Heart left ventricle (tissue), 16 donors: ENCODE measurements around the gene FOXD4L1. TPM values are rescaled to one million over a fixed set of nuclear protein-coding genes. Genes with fewer than 3 reads are reported as not detected.
"Not testable (repeated sequence)": the region's sequence is repeated elsewhere in the genome, so short reads cannot be mapped to it uniquely, and the experiment has no call there.

Experiments
- ATAC-seq, 4 donors: fragments of 200-7000 bp; cut with Tn5 transposase; one replicate each; pipeline ENCODE4 v1.9.1; 2020 to 2022; ENCODE audit warnings: moderate library complexity in 4 of 4, mild to moderate bottlenecking in 3 of 4, moderate number of reproducible peaks in 1 of 4
- DNase-seq, 5 donors: peaks; one replicate each; pipeline ENCODE4 v3.0.0-alpha.2; 2020
- H3K27ac ChIP-seq, 12 donors: fragments of 200-600 bp; sonication (generic) in 4 of 12; one replicate each; pipeline versions ENCODE4 v1.5.0 to v1.8.0; 2016 to 2022; ENCODE audit warnings: mild to moderate bottlenecking in 2 of 12
- H3K27me3 ChIP-seq, 9 donors: fragments of 200-600 bp; sonication (generic) in 2 of 9; one replicate each; pipeline versions ENCODE4 v1.5.1 to v1.8.0; 2016 to 2022; ENCODE audit warnings: mild to moderate bottlenecking in 3 of 9
- H3K36me3 ChIP-seq, 9 donors: fragments of 200-600 bp; sonication (generic) in 2 of 9; one replicate each; pipeline versions ENCODE4 v1.5.0 to v1.8.0; 2018 to 2022; ENCODE audit warnings: mild to moderate bottlenecking in 2 of 9
- H3K4me1 ChIP-seq, 12 donors: fragments of 200-600 bp; sonication (generic) in 4 of 12; one replicate each; pipeline versions ENCODE4 v1.5.0 to v1.8.0; 2016 to 2022; ENCODE audit warnings: mild to moderate bottlenecking in 3 of 12
- H3K4me3 ChIP-seq, 12 donors: fragments of 200-600 bp; sonication (generic) in 4 of 12; one replicate each; pipeline versions ENCODE4 v1.5.0 to v1.8.0; 2017 to 2022; ENCODE audit warnings: mild to moderate bottlenecking in 9 of 12, moderate library complexity in 4 of 12
- H3K9me3 ChIP-seq, 12 donors: fragments of 200-600 bp; sonication (generic) in 4 of 12; one replicate each; pipeline versions ENCODE4 v1.5.0 to v1.8.0; 2016 to 2022; ENCODE audit warnings: mild to moderate bottlenecking in 1 of 12
- WGBS, 4 donors: extraction: QIAGEN DNeasy Blood & Tissue Kit in 2 of 4; methylation state at CpG; one replicate each; pipeline versions ENCODE4 v1.1.5 to v1.1.7; 2013 to 2018; 5-methylcytosine and 5-hydroxymethylcytosine counted together
- intact Hi-C, 10 donors: fragments of 100-400 bp; cut with DNase I; formaldehyde crosslinking; loops; one replicate each; pipeline versions ENCODE4 v1.11.1 to v1.14.2; 2022
- polyA plus RNA-seq, 2 donors: library from polyadenylated mRNA; stranded (reverse); fragments of 200-250 nt; gene quantifications; one replicate each; pipeline ENCODE4 v1.2.3, GENCODE V29; 2013
- total RNA-seq, 9 donors: library from RNA; depleted of rRNA in 2 of 9; stranded (reverse); fragments of >200 nt in 2 of 9; fragmentation: NEBNext Ultra II Directional in 3 of 9; extraction: Animal tissue kit (Norgen Biotek cat#: 25700) in 3 of 9; gene quantifications; one replicate each; pipeline versions ENCODE4 v1.1.0 to v1.2.4, GENCODE V29; 2016 to 2023
- donor health status: ischemic (EF 13 %, LVEDD 7.1; RV severe dilation, severe dysfunction).
- donor health status: healthy with polysubstance abuse.
- donor health status: DM: no; HTN: yes; CAD: no.
- donor health status: DM: no; HTN: no; CAD: no.
- donor health status: ischemic (EF 25% LVEDD 6.9; RV normal size, moderate dysfunction).
- donor health status: ischemic (EF 25% LVEDD 5.7; RV mildly dilated, moderate dysfunction).
- donor health status: healthy.
- donor health status: DM: yes; HTN: yes; CAD: no.
- donor health status: ischemic (EF 35%, LVEDD 5.7; RV mildly dilated, moderate dysfunction).
- donor health status: nonischemic (EF 11% LVEDD 7.7; RV severe dilation, severe dysfunction).
- donor health status: DM: yes; HTN: yes; CAD: no.
- donor health status: PGD.
- donor health status: ischemic (EF 29% LVEDD 5.4; RV normal size, mild dysfunction).
- donor health status: nonischemic (EF 23%, LVEDD 6.1; RV moderate dilation, normal function).

FOXD4L1 gene
- total and polyA plus RNA-seq, 11 donors, result 0.08 to 0.10 (median 0.09) TPM; not detected in 8

- DNase-seq, result peak in 4 of 5 donors; percentile 29 to 75 (median 38)
- intact Hi-C loops, H3K27ac ChIP-seq, H3K36me3 ChIP-seq, H3K9me3 ChIP-seq: not testable (repeated sequence)
- H3K4me3 ChIP-seq, result peak overlapping the region; percentile 32 to 62 (median 48)
- peaks cover 0 to 22% (median 10%) of the 10 kb centered on the region in 12 donors for H3K4me1 ChIP-seq
- peak in 3 of 4 donors; percentile 67 to 80 (median 80) for ATAC-seq
- WGBS, 4 donors, result 0 to 1% (median 0%) methylated on average over 24 to 116 of the region's 116 CpGs; no CpG with 5 or more reads in 1 of the 4 donors
- H3K27me3 ChIP-seq, result peaks cover 5 to 81% (median 46%) of the 10 kb centered on the region in 9 donors
These were observed 4.9 kb downstream of the FOXD4L1 start for GRCh38 chr2:113503094-113504042.

- WGBS, 4 donors, result 6 to 8% (median 7%) methylated on average over 9 to 23 of the region's 23 CpGs; no CpG with 5 or more reads in 1 of the 4 donors
- H3K36me3 ChIP-seq, intact Hi-C loops, H3K27ac ChIP-seq, DNase-seq, H3K9me3 ChIP-seq, ATAC-seq: not testable (repeated sequence)
- peak overlapping the region in 7 of 12 donors; percentile 41 to 62 (median 51) for H3K4me3 ChIP-seq
- H3K4me1 ChIP-seq, result peaks cover 0 to 22% (median 10%) of the 10 kb centered on the region in 12 donors
- H3K27me3 ChIP-seq, result peaks cover 5 to 84% (median 49%) of the 10 kb centered on the region in 9 donors
These were observed 5.6 kb downstream of the FOXD4L1 start for GRCh38 chr2:113504081-113504480.

GRCh38 chr2:113507394-113508140, 9.1 kb downstream of the FOXD4L1 start:
- H3K27ac ChIP-seq, H3K4me3 ChIP-seq, H3K9me3 ChIP-seq, DNase-seq, ATAC-seq, intact Hi-C loops, H3K36me3 ChIP-seq: not testable (repeated sequence)
- H3K4me1 ChIP-seq, result peaks cover 0 to 16% (median 5%) of the 10 kb centered on the region in 12 donors
- H3K27me3 ChIP-seq, result peaks cover 5 to 64% (median 37%) of the 10 kb centered on the region in 9 donors
- 21 to 33% (median 21%) methylated on average over 8 to 13 of the region's 14 CpGs for WGBS, 4 donors

- 33 to 54% (median 39%) methylated on average over 10 to 11 of the region's 11 CpGs for WGBS, 4 donors
- peaks cover 5 to 58% (median 31%) of the 10 kb centered on the region in 9 donors for H3K27me3 ChIP-seq
These were observed 9.7 kb downstream of the FOXD4L1 start for GRCh38 chr2:113508187-113508586.

GRCh38 chr2:113510913-113511312, 12.4 kb downstream of the FOXD4L1 start:
- intact Hi-C loops, H3K4me3 ChIP-seq, ATAC-seq, DNase-seq, H3K36me3 ChIP-seq, H3K9me3 ChIP-seq, H3K27ac ChIP-seq, H3K4me1 ChIP-seq: not testable (repeated sequence)
- 51 to 72% (median 63%) methylated on average over 2 to 3 of the region's 3 CpGs; no CpG with 5 or more reads in 1 of the 4 donors for WGBS, 4 donors
- peaks cover 4 to 35% (median 13%) of the 10 kb centered on the region in 9 donors for H3K27me3 ChIP-seq

More at GRCh38 chr2:113508187-113508586, 9.7 kb downstream of the FOXD4L1 start:
- ATAC-seq, H3K9me3 ChIP-seq, H3K36me3 ChIP-seq, intact Hi-C loops, DNase-seq, H3K27ac ChIP-seq, H3K4me3 ChIP-seq: not testable (repeated sequence)
- peaks cover 0 to 10% (median 3%) of the 10 kb centered on the region in 12 donors for H3K4me1 ChIP-seq

GRCh38 chr2:113511859-113512258, 13.4 kb downstream of the FOXD4L1 start:
- H3K36me3 ChIP-seq, DNase-seq, intact Hi-C loops, H3K4me3 ChIP-seq, H3K27ac ChIP-seq, ATAC-seq, H3K9me3 ChIP-seq, H3K4me1 ChIP-seq: not testable (repeated sequence)
- WGBS, 4 donors, result 75 to 82% (median 78%) methylated on average over 14 of the region's 14 CpGs
- peaks cover 4 to 28% (median 13%) of the 10 kb centered on the region in 9 donors for H3K27me3 ChIP-seq

- 69 to 93% (median 87%) methylated on average over 7 to 8 of the region's 8 CpGs for WGBS, 4 donors
- H3K27ac ChIP-seq, H3K4me1 ChIP-seq, H3K4me3 ChIP-seq, DNase-seq, H3K9me3 ChIP-seq, ATAC-seq, H3K27me3 ChIP-seq, H3K36me3 ChIP-seq, intact Hi-C loops: not testable (repeated sequence)
These were observed 17.0 kb downstream of the FOXD4L1 start for GRCh38 chr2:113515457-113515856.

GRCh38 chr2:113515995-113516394, 17.5 kb downstream of the FOXD4L1 start:
- DNase-seq, H3K36me3 ChIP-seq, H3K4me3 ChIP-seq, H3K27me3 ChIP-seq, H3K4me1 ChIP-seq, H3K27ac ChIP-seq, ATAC-seq, intact Hi-C loops, H3K9me3 ChIP-seq: not testable (repeated sequence)
- WGBS, 4 donors, result 82 to 91% (median 88%) methylated on average over 3 of the region's 3 CpGs

GRCh38 chr2:113517025-113517424, 18.6 kb downstream of the FOXD4L1 start:
- H3K27ac ChIP-seq, DNase-seq, H3K27me3 ChIP-seq, H3K36me3 ChIP-seq, H3K9me3 ChIP-seq, H3K4me3 ChIP-seq, ATAC-seq, H3K4me1 ChIP-seq, intact Hi-C loops: not testable (repeated sequence)
- WGBS, 4 donors, result 60 to 70% methylated on average over 1 of the region's 2 CpGs; no CpG with 5 or more reads in 2 of the 4 donors

GRCh38 chr2:113520837-113521236, 22.4 kb downstream of the FOXD4L1 start:
- DNase-seq, H3K9me3 ChIP-seq, H3K27ac ChIP-seq, H3K27me3 ChIP-seq, H3K36me3 ChIP-seq, ATAC-seq, H3K4me1 ChIP-seq, intact Hi-C loops, H3K4me3 ChIP-seq: not testable (repeated sequence)
- 80 to 89% (median 84%) methylated on average over 6 of the region's 6 CpGs for WGBS, 4 donors
